IgD-negative memory B cell (primary cell): Measurements from ENCODE around the gene VPS37B. TPM values are rescaled to one million over a fixed set of nuclear protein-coding genes. Genes with fewer than 3 reads are reported as not detected.
"Not testable (repeated sequence)": the region's sequence is repeated elsewhere in the genome, so short reads cannot be mapped to it uniquely, and the experiment has no call there.

Experiments
- H3K27ac Mint-ChIP-seq, 3 donors: one replicate each; pipeline ENCODE4 v1.8.0; 2020 to 2022; ENCODE audit warnings: mild to moderate bottlenecking in 3 of 3, mixed read lengths in 3 of 3, moderate library complexity in 1 of 3
- H3K27me3 Mint-ChIP-seq: one replicate; pipeline ENCODE4 v1.8.0; 2021; ENCODE audit warnings: mixed read lengths
- H3K36me3 Mint-ChIP-seq: one replicate; pipeline ENCODE4 v1.8.0; 2020; ENCODE audit warnings: mild to moderate bottlenecking, mixed read lengths
- H3K4me1 Mint-ChIP-seq, 3 donors: one replicate each; pipeline ENCODE4 v1.8.0; 2020 to 2022; ENCODE audit warnings: mixed read lengths in 3 of 3, mild to moderate bottlenecking in 1 of 3
- H3K4me3 Mint-ChIP-seq, 4 donors: one replicate each; pipeline ENCODE4 v1.8.0; 2020 to 2022; ENCODE audit warnings: mild to moderate bottlenecking in 4 of 4, mixed read lengths in 4 of 4, moderate library complexity in 3 of 4
- H3K9me3 Mint-ChIP-seq, 3 donors: one replicate each; pipeline ENCODE4 v1.8.0; 2020 to 2021; ENCODE audit warnings: mixed read lengths in 3 of 3, mild to moderate bottlenecking in 1 of 3
- polyA plus RNA-seq: library from polyadenylated mRNA; unstranded; fragments of 300-500 nt; fragmentation: Illumina TruSeq; gene quantifications from one replicate; pipeline ENCODE4 v1.2.3, GENCODE V29; 2021

The VPS37B gene
- polyA plus RNA-seq, 1 donor from 2014 or later = 48.1 TPM

DNA sequence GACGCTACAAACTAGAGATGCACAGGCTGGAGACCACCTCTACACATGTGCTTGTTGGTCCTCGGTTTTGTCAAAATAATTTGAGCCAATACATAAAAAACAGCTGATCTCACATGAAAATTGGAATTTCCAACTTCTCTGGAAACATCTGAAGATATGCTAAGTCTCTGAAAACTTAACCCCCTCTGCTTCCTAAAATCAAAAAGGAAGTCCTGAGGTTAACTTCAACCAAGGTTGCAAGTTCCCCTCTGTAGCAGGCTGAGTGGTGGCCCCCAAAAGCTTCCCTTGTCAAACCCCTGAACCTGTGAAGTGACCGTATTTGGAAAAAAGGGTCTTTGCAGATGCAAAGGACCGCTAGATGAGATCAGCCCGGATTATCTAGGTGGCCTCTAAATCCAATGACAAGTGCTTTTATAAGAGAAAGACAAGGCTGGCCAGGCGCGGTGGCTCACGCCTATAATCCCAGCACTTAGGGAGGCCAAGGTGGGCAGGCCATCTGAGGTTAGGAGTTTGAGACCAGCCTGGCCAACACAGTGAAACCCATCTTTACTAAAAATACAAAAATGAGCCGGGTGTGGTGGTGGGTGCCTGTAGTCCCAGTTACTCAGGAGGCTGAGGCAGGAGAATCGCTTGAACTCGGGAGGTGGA lies 32.0 kb upstream of the VPS37B start:
- Mint-ChIP-seq H3K27me3 (peaks cover 2% of the 10 kb centered on the region), H3K27ac (peak overlapping the region in 2 of 3 donors; percentile 48 to 71), H3K9me3 (peaks cover 0 to 1% (median 0%) of the 10 kb centered on the region in 3 donors), H3K36me3 (peaks cover 2% of the 10 kb centered on the region), H3K4me1 (peaks cover 16 to 21% (median 18%) of the 10 kb centered on the region in 3 donors), H3K4me3 (peak overlapping the region in 1 of 4 donors; percentile 52)

GRCh38 chr12:122921917-122922316 lies 26.0 kb upstream of the VPS37B start:
- H3K4me1 Mint-ChIP-seq = peaks cover 10 to 13% (median 11%) of the 10 kb centered on the region in 3 donors
- peaks cover 2% of the 10 kb centered on the region for H3K36me3 Mint-ChIP-seq
- no peak overlapping the region for H3K27ac Mint-ChIP-seq
- peaks cover 3% of the 10 kb centered on the region for H3K27me3 Mint-ChIP-seq
- H3K9me3 Mint-ChIP-seq = no peaks in the 10 kb centered on the region
- no peak overlapping the region for H3K4me3 Mint-ChIP-seq

DNA sequence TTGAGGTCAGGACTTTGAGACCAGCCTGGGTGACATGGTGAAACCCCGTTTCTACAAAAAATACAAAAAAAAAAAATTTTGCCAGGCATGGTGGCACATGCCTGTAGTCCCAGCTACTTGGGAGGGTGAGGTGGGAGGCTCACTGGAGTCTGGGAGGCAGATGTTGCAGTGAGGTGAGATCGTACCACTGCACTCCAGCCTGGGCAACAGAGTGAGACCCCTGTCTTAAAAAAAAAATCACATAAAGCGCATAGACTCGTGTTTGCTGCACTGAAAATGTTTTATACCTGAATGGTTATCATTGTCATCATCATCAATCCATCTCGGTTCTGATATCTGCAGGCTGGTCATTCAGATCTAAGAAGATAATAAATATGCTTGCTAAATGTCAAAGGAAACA lies 24.8 kb upstream of the VPS37B start:
- Mint-ChIP-seq H3K9me3 (no peaks in the 10 kb centered on the region), H3K36me3 (no peaks in the 10 kb centered on the region), H3K27me3 (peaks cover 3% of the 10 kb centered on the region), H3K4me3 (no peak overlapping the region), H3K4me1 (peaks cover 2 to 5% (median 4%) of the 10 kb centered on the region in 3 donors), H3K27ac (no peak overlapping the region)

DNA sequence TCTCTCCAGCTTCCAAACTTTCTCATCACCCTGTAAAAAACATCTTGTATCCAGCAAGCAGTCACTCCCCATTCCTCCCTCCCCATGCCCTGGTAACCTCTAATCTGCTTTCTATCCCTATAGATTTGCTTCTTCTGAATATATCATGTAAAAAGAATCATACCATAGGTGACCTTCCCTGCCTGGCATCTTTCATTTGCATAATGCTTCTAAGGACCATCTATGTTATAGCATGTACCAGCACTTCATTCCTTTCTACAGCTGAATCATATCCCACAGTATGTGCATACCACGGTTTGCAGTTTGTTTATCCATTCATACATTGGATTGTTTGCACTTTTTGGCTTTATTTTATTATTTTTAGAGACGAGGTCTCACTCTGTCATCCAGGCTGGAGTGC lies 22.9 kb upstream of the VPS37B start:
- peaks cover 0 to 5% (median 3%) of the 10 kb centered on the region in 3 donors for H3K4me1 Mint-ChIP-seq
- H3K36me3 Mint-ChIP-seq = no peaks in the 10 kb centered on the region
- no peaks in the 10 kb centered on the region for H3K9me3 Mint-ChIP-seq
- no peak overlapping the region for H3K4me3 Mint-ChIP-seq
- H3K27ac Mint-ChIP-seq = no peak overlapping the region
- H3K27me3 Mint-ChIP-seq = peaks cover 3% of the 10 kb centered on the region

- Mint-ChIP-seq H3K36me3 (peaks cover under 1% of the 10 kb centered on the region), H3K9me3 (no peaks in the 10 kb centered on the region), H3K4me1 (peaks cover 0 to 5% (median 5%) of the 10 kb centered on the region in 3 donors), H3K27ac (no peak overlapping the region), H3K4me3 (no peak overlapping the region), H3K27me3 (peaks cover 3% of the 10 kb centered on the region)
These were observed 21.7 kb upstream of the VPS37B start for GRCh38 chr12:122917507-122918121.

DNA sequence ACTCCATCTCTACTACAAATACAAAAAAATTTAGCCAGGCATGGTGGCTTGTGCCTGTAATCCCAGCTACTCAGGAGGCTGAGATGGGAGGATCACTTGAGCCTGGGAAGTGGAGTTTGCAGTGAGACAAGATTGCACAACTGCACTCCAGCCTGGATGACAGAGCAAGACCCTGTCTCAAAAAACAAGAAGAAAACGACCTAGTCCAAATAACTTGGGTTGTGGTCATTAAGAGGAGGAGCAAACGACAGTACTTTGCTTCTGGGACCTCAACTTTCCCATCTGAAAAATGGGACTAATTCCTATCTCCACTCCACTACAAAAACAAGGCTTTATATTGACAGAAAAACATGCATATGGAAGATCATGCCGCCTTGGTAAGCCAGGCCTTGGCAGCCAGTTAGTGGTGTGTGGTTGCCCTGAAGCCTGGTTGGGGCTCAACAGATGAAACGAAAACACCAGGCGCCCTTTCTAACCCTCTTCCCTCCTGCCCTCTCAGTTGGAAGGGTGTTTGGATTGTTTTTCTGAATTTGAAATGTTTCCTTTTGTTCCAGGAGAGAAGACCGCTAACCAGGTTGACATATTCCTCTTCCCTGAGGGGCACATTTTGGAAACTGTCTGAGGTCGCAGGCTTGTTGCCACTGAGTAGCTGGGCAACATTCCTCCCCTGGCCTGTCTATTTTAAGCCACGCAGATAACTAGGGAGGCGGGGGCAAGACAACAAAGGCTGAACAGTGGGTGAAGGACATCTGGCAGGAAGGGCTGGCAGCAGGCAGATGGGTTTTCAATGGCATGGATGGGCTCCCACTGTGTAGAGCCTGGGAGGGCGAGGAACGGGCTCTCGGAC lies 13.7 kb upstream of the VPS37B start:
- Mint-ChIP-seq H3K27ac (no peak overlapping the region), H3K4me1 (peaks cover 0 to 5% (median 0%) of the 10 kb centered on the region in 3 donors), H3K27me3 (peaks cover 3% of the 10 kb centered on the region), H3K9me3 (no peaks in the 10 kb centered on the region), H3K4me3 (no peak overlapping the region), H3K36me3 (peaks cover 4% of the 10 kb centered on the region)

DNA sequence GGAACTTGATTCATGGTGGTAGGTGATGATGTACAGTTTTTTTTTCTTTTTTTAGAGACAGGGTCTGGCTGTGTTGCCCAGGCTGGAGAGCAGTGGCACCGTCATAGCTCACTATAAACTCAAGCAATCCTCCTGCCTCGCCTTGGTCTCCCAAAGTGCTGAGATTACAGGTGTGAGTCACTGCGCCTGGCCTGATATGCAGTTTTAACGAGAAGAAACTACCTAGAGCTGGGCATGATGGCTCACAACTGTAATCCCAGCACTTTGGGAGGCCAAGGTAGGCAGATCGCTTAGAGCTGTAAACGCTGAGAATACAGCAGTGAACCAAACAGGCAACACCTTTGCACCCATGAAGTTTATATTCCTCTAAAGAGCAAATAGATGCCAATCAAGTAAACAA lies 13.0 kb upstream of the VPS37B start:
- H3K4me1 Mint-ChIP-seq = peaks cover 1 to 5% (median 2%) of the 10 kb centered on the region in 3 donors
- no peak overlapping the region for H3K27ac Mint-ChIP-seq
- H3K27me3 Mint-ChIP-seq = peaks cover 2% of the 10 kb centered on the region
- peaks cover 4% of the 10 kb centered on the region for H3K36me3 Mint-ChIP-seq
- no peak overlapping the region for H3K4me3 Mint-ChIP-seq
- H3K9me3 Mint-ChIP-seq = no peaks in the 10 kb centered on the region

- H3K9me3 Mint-ChIP-seq, H3K27me3 Mint-ChIP-seq, H3K27ac Mint-ChIP-seq, H3K4me3 Mint-ChIP-seq, H3K36me3 Mint-ChIP-seq: not testable (repeated sequence)
- peaks cover 20 to 22% (median 20%) of the 10 kb centered on the region in 3 donors for H3K4me1 Mint-ChIP-seq
These were observed 9.3 kb upstream of the VPS37B start for GRCh38 chr12:122905258-122905657.

DNA sequence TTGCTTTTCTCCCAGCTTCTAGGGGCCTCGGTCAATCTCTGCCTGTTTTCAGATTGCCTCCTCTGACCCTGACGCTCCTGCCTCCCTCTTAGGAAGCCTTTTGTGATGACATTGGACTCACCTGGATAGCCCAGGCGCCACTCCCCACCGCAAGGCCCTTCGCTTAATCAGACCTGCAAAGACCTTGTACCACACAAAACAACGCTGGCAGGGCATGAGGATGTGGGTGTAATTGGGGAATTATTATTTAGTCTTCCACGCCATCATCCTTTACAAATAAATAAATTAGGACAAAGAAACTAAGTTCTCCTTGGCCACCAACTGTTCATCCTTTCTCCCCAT lies 7.7 kb upstream of the VPS37B start:
- Mint-ChIP-seq H3K27ac (peak overlapping the region in 2 of 3 donors; percentile 53 to 70), H3K9me3 (no peaks in the 10 kb centered on the region), H3K36me3 (no peaks in the 10 kb centered on the region), H3K27me3 (no peaks in the 10 kb centered on the region), H3K4me3 (peak overlapping the region in 1 of 4 donors; percentile 18), H3K4me1 (peaks cover 31 to 32% (median 31%) of the 10 kb centered on the region in 3 donors)

- Mint-ChIP-seq H3K27me3 (no peaks in the 10 kb centered on the region), H3K9me3 (no peaks in the 10 kb centered on the region), H3K4me3 (peak overlapping the region in 3 of 4 donors; percentile 18 to 78 (median 29)), H3K36me3 (no peaks in the 10 kb centered on the region), H3K27ac (peak overlapping the region in 2 of 3 donors; percentile 24 to 70), H3K4me1 (peaks cover 37 to 38% (median 37%) of the 10 kb centered on the region in 3 donors)
These were observed 7.1 kb upstream of the VPS37B start for GRCh38 chr12:122902854-122903692.

- peaks cover 53 to 54% (median 54%) of the 10 kb centered on the region in 3 donors for H3K4me1 Mint-ChIP-seq
- no peaks in the 10 kb centered on the region for H3K36me3 Mint-ChIP-seq
- peak overlapping the region; percentile 53 to 90 (median 77) for H3K27ac Mint-ChIP-seq
- H3K9me3 Mint-ChIP-seq = no peaks in the 10 kb centered on the region
- H3K27me3 Mint-ChIP-seq = peaks cover 1% of the 10 kb centered on the region
- peak overlapping the region in 3 of 4 donors; percentile 47 to 88 (median 79) for H3K4me3 Mint-ChIP-seq
These were observed 4.0 kb upstream of the VPS37B start for GRCh38 chr12:122899887-122900286.

DNA sequence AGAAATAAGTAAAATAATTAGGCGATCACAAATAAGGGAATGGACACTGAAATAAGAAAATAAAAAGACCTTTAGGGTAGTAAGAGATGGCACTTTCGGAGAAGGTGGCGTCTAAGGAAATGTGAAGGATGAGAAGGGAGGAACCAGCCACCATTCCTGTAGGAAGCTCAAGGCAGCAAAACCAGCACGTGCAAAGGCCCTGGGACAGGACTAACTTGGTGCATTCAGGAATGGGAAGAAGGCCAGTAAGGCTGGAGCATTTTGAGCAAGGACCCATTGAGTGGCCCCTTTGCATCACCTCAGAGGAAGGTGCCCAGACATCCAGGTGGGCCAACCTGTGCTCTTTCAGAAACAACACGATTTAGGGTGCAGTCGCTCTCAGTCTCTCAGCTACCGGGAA lies 738 bp upstream of the VPS37B start:
- peak overlapping the region; percentile 90 to 99 (median 96) for H3K27ac Mint-ChIP-seq
- no peaks in the 10 kb centered on the region for H3K9me3 Mint-ChIP-seq
- H3K4me3 Mint-ChIP-seq = peak overlapping the region; percentile 88 to 99 (median 92)
- no peaks in the 10 kb centered on the region for H3K36me3 Mint-ChIP-seq
- H3K27me3 Mint-ChIP-seq = peaks cover 1% of the 10 kb centered on the region
- peaks cover 52 to 70% (median 58%) of the 10 kb centered on the region in 3 donors for H3K4me1 Mint-ChIP-seq

- H3K27me3 Mint-ChIP-seq = peaks cover 1% of the 10 kb centered on the region
- peak overlapping the region; percentile 90 to 99 (median 96) for H3K27ac Mint-ChIP-seq
- H3K9me3 Mint-ChIP-seq = no peaks in the 10 kb centered on the region
- H3K36me3 Mint-ChIP-seq = peaks cover 2% of the 10 kb centered on the region
- peak overlapping the region; percentile 88 to 99 (median 92) for H3K4me3 Mint-ChIP-seq
- peaks cover 53 to 73% (median 62%) of the 10 kb centered on the region in 3 donors for H3K4me1 Mint-ChIP-seq
These were observed 612 bp downstream of the VPS37B start for GRCh38 chr12:122895320-122895703.
